SK-N-SH treated with all-trans-retinoic acid at 6 μM for 48 hours (cell line): Measurements from ENCODE around the gene FUBP1.

ENCODE experiments used
- ARNTL ChIP-seq: fragments of 450-650 bp; formaldehyde crosslinking; IDR thresholded peaks from 2 replicates; pipeline ENCODE4 v1.5.0; 2020; ENCODE audit warnings: low read depth, mild to moderate bottlenecking, moderate library complexity, borderline replicate concordance
- GLIS3 ChIP-seq: fragments of 250-450 bp; sonication (Bioruptor Pico); IDR thresholded peaks from 2 replicates; pipeline ENCODE4 v1.5.0; 2020; ENCODE audit warnings: mild to moderate bottlenecking, moderate library complexity
- RARB ChIP-seq: fragments of 250-450 bp; sonication (Bioruptor Pico); IDR thresholded peaks from 2 replicates; pipeline ENCODE4 v1.8.0; 2021; ENCODE audit warnings: mild to moderate bottlenecking, moderate library complexity
- TCF4 ChIP-seq: fragments of 250-450 bp; sonication (Bioruptor Pico); IDR thresholded peaks from 2 replicates; pipeline ENCODE4 v1.8.0; 2021; ENCODE audit warnings: mild to moderate bottlenecking, moderate library complexity, borderline replicate concordance
- ZFP30 ChIP-seq: fragments of 450-650 bp; formaldehyde crosslinking; IDR thresholded peaks from 2 replicates; pipeline ENCODE4 v1.5.0; 2022; ENCODE audit warnings: mild to moderate bottlenecking, moderate library complexity
- ZNF565 ChIP-seq: fragments of 450-650 bp; formaldehyde crosslinking; conservative IDR thresholded peaks from 2 replicates; pipeline ENCODE4 v1.5.0; 2020; ENCODE audit warnings: low read depth, mild to moderate bottlenecking, moderate library complexity
- ZNF70 ChIP-seq: fragments of 450-650 bp; formaldehyde crosslinking; IDR thresholded peaks from 2 replicates; pipeline ENCODE4 v1.5.0; 2020; ENCODE audit warnings: mild to moderate bottlenecking, moderate library complexity
- TF ChIP-seq, protein P1 (sequence below): fragments of 250-450 bp; sonication (Bioruptor Pico); IDR thresholded peaks from 2 replicates; pipeline ENCODE4 v1.8.0; 2020; ENCODE audit warnings: mild to moderate bottlenecking, moderate library complexity, borderline replicate concordance
- TF ChIP-seq, protein P2 (sequence below): fragments of 250-450 bp; sonication (Bioruptor Pico); IDR thresholded peaks from 2 replicates; pipeline ENCODE4 v1.5.0; 2020; ENCODE audit warnings: mild to moderate bottlenecking, moderate library complexity

DNA sequence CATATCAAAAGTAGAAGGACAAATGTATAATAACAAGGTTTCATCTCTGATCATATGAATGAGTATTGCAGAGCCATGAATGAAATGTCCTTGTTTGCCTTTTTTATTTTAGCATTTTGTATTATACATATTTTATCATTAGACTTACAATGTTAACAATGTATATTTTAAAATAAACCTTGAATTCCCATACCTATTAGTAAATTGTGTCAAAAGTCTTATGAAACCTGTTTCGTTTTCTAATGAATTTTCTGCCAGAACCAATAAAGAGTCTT is 26.5 kb upstream of the FUBP1 start:
- TF ChIP-seq, protein P1, sequence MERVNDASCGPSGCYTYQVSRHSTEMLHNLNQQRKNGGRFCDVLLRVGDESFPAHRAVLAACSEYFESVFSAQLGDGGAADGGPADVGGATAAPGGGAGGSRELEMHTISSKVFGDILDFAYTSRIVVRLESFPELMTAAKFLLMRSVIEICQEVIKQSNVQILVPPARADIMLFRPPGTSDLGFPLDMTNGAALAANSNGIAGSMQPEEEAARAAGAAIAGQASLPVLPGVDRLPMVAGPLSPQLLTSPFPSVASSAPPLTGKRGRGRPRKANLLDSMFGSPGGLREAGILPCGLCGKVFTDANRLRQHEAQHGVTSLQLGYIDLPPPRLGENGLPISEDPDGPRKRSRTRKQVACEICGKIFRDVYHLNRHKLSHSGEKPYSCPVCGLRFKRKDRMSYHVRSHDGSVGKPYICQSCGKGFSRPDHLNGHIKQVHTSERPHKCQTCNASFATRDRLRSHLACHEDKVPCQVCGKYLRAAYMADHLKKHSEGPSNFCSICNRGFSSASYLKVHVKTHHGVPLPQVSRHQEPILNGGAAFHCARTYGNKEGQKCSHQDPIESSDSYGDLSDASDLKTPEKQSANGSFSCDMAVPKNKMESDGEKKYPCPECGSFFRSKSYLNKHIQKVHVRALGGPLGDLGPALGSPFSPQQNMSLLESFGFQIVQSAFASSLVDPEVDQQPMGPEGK (CRISPR knock-in tag), result no peak
- TF ChIP-seq ZNF70 (CRISPR knock-in tag), result no peak
- TF ChIP-seq RARB, result no peak
- no peak for TF ChIP-seq ZNF565 (CRISPR knock-in tag)
- TF ChIP-seq ZFP30, result no peak
- no peak for TF ChIP-seq GLIS3 (CRISPR knock-in tag)
- no peak for TF ChIP-seq ARNTL (CRISPR knock-in tag)
- no peak for TF ChIP-seq TCF4 (CRISPR knock-in tag)
- TF ChIP-seq, protein P2, sequence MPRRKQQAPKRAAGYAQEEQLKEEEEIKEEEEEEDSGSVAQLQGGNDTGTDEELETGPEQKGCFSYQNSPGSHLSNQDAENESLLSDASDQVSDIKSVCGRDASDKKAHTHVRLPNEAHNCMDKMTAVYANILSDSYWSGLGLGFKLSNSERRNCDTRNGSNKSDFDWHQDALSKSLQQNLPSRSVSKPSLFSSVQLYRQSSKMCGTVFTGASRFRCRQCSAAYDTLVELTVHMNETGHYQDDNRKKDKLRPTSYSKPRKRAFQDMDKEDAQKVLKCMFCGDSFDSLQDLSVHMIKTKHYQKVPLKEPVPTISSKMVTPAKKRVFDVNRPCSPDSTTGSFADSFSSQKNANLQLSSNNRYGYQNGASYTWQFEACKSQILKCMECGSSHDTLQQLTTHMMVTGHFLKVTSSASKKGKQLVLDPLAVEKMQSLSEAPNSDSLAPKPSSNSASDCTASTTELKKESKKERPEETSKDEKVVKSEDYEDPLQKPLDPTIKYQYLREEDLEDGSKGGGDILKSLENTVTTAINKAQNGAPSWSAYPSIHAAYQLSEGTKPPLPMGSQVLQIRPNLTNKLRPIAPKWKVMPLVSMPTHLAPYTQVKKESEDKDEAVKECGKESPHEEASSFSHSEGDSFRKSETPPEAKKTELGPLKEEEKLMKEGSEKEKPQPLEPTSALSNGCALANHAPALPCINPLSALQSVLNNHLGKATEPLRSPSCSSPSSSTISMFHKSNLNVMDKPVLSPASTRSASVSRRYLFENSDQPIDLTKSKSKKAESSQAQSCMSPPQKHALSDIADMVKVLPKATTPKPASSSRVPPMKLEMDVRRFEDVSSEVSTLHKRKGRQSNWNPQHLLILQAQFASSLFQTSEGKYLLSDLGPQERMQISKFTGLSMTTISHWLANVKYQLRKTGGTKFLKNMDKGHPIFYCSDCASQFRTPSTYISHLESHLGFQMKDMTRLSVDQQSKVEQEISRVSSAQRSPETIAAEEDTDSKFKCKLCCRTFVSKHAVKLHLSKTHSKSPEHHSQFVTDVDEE (CRISPR knock-in tag), result no peak
